BE2C (cell line): Measurements from ENCODE around the gene IPMK. TPM values are rescaled to one million over a fixed set of nuclear protein-coding genes. Genes with fewer than 3 reads are reported as not detected.

ENCODE experiments used
- DNase-seq: peaks from one replicate; pipeline ENCODE4 v3.0.0-alpha.2; 2020
- H3K27me3 ChIP-seq: fragments of 250-450 bp; sonication (Bioruptor Pico); 2 replicates; pipeline ENCODE4 v1.5.1; 2020; ENCODE audit warnings: mild to moderate bottlenecking
- H3K36me3 ChIP-seq: fragments of 250-450 bp; sonication (Bioruptor Pico); 2 replicates; pipeline ENCODE4 v1.5.1; 2020; ENCODE audit warnings: mild to moderate bottlenecking
- H3K4me1 ChIP-seq: fragments of 250-450 bp; sonication (Bioruptor Pico); 2 replicates; pipeline ENCODE4 v1.5.1; 2020
- H3K4me3 ChIP-seq: 2 replicates; pipeline ENCODE4 v1.5.1; 2011; ENCODE audit warnings: low read depth, low read length
- H3K9me3 ChIP-seq: fragments of 250-450 bp; sonication (Bioruptor Pico); 2 replicates; pipeline ENCODE4 v1.5.1; 2020
- polyA plus RNA-seq: library from polyadenylated mRNA; unstranded; fragments of >200 nt; gene quantifications from one replicate; pipeline ENCODE4 v1.2.1, GENCODE V29; 2012; ENCODE audit warnings: low read depth, missing spikeins; ENCODE audit not compliant: insufficient read length, insufficient read depth
- TF ChIP-seq, protein P1 (sequence below): IDR thresholded peaks from 2 replicates; pipeline ENCODE4 v1.5.1; 2012; ENCODE audit warnings: mild to moderate bottlenecking, low read depth, low read length

Gene IPMK
- 3.4 TPM for polyA plus RNA-seq

DNA sequence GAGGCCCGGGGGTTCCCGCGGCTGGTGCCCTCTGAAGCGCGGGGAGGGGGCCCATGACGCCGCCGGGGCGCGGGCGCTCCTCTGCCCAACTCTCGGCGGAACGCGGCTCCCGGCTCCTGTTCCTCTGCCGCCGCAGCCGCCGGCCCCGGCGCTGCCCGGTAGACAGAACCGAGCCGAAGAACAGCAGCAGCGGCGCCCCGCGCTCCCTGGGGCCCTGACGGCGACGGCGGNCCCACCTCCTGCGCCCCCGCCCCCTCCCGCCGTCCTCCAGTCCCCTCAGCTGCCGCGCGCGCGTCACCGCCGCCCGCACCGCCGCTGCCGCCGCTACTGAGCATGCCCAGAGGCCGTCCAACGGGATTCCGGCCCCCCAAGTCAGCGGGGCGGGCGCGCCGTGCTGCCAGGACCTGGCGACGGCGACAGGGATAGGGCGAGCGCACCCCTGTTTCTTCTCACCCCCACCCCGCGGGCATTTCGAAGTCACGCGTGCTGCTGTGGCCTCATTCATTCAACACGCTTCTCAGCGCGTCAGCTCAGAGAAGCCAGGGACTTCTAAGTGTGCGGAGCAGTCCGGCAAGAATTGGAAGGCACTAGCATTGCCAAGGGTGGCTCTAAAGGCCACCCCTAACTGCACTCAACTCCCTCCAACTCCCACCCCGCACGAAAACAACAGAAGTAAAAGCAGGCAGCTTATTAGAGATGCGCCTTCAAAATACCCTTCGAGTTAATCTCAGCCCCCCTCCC is at the start of gene IPMK:
TSS of gene IPMK (minus strand) at position 182 of the 741 bp plus-strand sequence. CDS start 283 bp downstream, outside the sequence.
- H3K4me3 ChIP-seq: peak within 1 kb of the TSS; percentile 83
- H3K27me3 ChIP-seq: no peaks in the 10 kb centered on the region
- TF ChIP-seq, protein P1, sequence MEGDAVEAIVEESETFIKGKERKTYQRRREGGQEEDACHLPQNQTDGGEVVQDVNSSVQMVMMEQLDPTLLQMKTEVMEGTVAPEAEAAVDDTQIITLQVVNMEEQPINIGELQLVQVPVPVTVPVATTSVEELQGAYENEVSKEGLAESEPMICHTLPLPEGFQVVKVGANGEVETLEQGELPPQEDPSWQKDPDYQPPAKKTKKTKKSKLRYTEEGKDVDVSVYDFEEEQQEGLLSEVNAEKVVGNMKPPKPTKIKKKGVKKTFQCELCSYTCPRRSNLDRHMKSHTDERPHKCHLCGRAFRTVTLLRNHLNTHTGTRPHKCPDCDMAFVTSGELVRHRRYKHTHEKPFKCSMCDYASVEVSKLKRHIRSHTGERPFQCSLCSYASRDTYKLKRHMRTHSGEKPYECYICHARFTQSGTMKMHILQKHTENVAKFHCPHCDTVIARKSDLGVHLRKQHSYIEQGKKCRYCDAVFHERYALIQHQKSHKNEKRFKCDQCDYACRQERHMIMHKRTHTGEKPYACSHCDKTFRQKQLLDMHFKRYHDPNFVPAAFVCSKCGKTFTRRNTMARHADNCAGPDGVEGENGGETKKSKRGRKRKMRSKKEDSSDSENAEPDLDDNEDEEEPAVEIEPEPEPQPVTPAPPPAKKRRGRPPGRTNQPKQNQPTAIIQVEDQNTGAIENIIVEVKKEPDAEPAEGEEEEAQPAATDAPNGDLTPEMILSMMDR: no peak
- H3K9me3 ChIP-seq: no peaks in the 10 kb centered on the region
- peak; percentile 95 for DNase-seq
- H3K36me3 ChIP-seq: no peaks in the 10 kb centered on the region
- H3K4me1 ChIP-seq: no peaks in the 10 kb centered on the region

DNA sequence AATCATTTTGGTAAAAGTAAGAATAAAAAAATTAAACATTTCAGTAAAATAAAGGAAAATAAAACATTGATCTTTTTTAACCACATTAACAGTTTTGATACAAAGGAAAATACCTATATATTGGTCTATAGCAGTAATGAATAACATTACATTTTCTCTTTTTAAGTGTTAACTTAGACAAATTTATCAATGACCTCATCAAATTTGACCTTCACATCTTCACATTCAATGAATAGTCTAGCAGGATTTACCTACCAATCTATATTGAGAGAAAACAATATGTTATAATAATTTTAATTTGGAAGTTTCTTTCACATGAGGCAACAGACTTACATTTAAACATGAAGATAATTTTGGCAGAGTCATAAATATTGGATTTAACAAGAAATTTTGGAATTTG is 49.2 kb upstream of the IPMK start:
- H3K4me1 ChIP-seq: no peaks in the 10 kb centered on the region
- no peaks in the 10 kb centered on the region for H3K27me3 ChIP-seq
- DNase-seq: no peak
- no peaks in the 10 kb centered on the region for H3K9me3 ChIP-seq
- no peak overlapping the region for H3K4me3 ChIP-seq
- no peaks in the 10 kb centered on the region for H3K36me3 ChIP-seq
- TF ChIP-seq, protein P1: no peak

DNA sequence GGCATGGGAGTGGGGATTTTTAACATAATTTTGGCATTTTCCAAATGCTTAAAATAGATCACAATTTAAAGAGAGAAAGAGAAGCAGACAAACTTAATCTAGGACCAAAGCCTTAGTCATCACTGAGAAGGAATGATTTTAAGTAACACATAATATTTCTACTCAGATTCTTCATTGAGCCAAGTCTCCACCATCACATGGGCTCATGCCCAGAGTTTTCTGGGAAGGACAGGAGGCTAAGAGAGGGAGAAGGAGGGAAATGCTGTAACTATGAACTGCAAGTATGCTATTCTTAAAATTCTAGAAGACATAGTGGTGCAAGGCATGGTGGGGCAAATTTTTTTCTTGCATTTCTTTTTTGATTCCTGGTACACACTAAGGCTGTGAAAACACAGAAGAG is 43.3 kb upstream of the IPMK start:
- Histone ChIP-seq H3K9me3 (no peaks in the 10 kb centered on the region), H3K36me3 (no peaks in the 10 kb centered on the region), H3K4me3 (no peak overlapping the region), H3K27me3 (no peaks in the 10 kb centered on the region), H3K4me1 (no peaks in the 10 kb centered on the region)
- no peak for DNase-seq
- TF ChIP-seq, protein P1: no peak

DNA sequence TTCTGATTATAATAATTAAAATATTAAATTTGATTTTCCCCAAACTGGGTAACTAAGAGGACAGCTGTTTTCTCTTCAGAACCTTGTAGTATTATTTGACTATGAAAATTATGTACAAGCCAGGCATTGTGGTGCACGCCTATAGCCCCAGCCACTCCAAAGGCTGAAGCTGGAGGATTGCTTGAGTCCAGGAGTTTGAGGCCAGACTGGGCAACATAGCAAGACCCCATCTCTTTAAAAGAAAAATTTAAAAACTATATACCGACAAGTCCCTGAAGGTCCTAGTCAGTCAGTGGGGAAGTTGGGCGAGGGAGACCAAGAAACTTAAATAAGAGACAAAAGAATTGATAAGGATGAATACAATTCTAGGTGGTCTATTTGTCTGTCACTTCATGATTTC is 40.0 kb upstream of the IPMK start:
- Histone ChIP-seq H3K4me1 (no peaks in the 10 kb centered on the region), H3K9me3 (no peaks in the 10 kb centered on the region), H3K36me3 (no peaks in the 10 kb centered on the region), H3K27me3 (no peaks in the 10 kb centered on the region), H3K4me3 (no peak overlapping the region)
- TF ChIP-seq, protein P1: no peak
- no peak for DNase-seq

DNA sequence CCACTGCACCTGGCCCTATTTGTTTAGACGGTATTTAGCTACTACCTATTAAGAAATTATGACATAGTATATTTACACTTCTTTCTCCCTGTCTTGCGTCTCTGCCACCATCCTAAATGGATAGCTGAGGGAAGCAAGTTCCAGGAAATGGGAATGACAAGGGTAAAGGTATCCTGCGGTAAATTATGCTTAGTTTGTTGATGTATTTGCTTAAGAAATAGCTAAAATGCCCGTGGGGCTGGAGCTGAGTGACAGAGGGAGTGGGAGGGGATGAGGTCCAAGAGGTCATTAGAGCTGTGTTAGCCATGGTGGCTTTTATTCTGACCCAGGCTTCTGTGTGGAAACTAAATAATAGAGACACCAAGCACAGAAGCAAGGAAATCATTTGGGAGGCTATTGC is 38.1 kb upstream of the IPMK start:
- H3K36me3 ChIP-seq: no peaks in the 10 kb centered on the region
- no peak for DNase-seq

DNA sequence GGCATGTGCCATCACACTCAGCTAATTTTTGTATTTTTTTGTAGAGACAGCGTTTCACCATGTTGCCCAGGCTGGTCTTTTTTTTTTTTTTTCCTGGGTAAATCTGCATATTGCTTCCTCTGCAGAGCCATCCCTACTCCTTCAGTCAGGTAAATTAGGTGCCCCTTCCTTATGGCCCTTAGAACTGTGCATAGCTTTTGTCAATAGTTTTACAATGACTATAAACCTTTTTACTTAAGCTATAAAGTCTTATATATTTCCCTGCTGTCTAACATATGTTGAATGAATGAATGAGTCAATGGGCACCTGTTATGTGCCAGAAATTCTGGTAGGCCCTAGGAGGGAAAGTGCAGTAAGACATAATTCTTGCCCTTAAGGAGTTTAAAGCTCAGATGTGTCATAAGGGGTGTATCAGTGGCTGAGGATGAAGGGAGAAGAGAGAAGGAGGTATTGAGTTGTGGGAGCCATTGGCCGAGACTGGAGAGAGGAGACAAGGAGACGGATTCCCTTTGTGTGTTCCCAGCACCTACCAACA is 36.5 kb upstream of the IPMK start:
- no peaks in the 10 kb centered on the region for H3K27me3 ChIP-seq
- DNase-seq: no peak
- H3K4me3 ChIP-seq: no peak overlapping the region
- H3K9me3 ChIP-seq: no peaks in the 10 kb centered on the region
- TF ChIP-seq, protein P1: no peak
- no peaks in the 10 kb centered on the region for H3K4me1 ChIP-seq
- H3K36me3 ChIP-seq: no peaks in the 10 kb centered on the region

More for the DNA sequence above, 38.1 kb upstream of the IPMK start:
- Histone ChIP-seq H3K4me3 (no peak overlapping the region), H3K27me3 (no peaks in the 10 kb centered on the region), H3K4me1 (no peaks in the 10 kb centered on the region), H3K9me3 (no peaks in the 10 kb centered on the region)
- TF ChIP-seq, protein P1: no peak
